IMR-90 (cell line): ENCODE measurements around the gene MMP21. TPM values are rescaled to one million over a fixed set of nuclear protein-coding genes. Genes with fewer than 3 reads are reported as not detected.

Experiments
- ATAC-seq: fragments of 200-7000 bp; cut with Tn5 transposase; 2 replicates; pipeline ENCODE4 v1.9.1; 2020; ENCODE audit warnings: low read depth, mild to moderate bottlenecking, moderate library complexity
- BruUV-seq: library from RNA; stranded (reverse); fragments of 400-500 nt; replicated peaks from 2 replicates; lab custom pipeline; 2021; lab: Mats Ljungman, UMichigan
- CTCF ChIA-PET: fragments of 300-600 bp; formaldehyde crosslinking; extraction: SDS; loops from one replicate; lab custom pipeline; 2021; ENCODE audit warnings: antibody characterized with exemption; lab: Yijun Ruan, JAX
- POLR2A ChIA-PET: fragments of 300-600 bp; sonication (Branson Sonifier 250); formaldehyde crosslinking; loops from one replicate; lab custom pipeline; 2022; ENCODE audit warnings: antibody characterized with exemption; ENCODE audit not compliant: unreplicated experiment; lab: Charles Lee
- DNase-seq: peaks from one replicate; pipeline ENCODE4 v3.0.0; 2013
- H2AFZ ChIP-seq: replicated peaks from 2 replicates; pipeline ENCODE3; 2013; ENCODE audit warnings: low read length, mild to moderate bottlenecking; ENCODE audit not compliant: poor library complexity
- H2AK5ac ChIP-seq: 2 replicates; pipeline ENCODE4 v1.6.1; 2013; ENCODE audit warnings: low read depth, low read length, inconsistent platforms
- H2AK9ac ChIP-seq: replicated peaks from 2 replicates; pipeline ENCODE3; 2013; ENCODE audit warnings: mild to moderate bottlenecking, low read depth, low read length, moderate library complexity; ENCODE audit not compliant: poor library complexity
- H2BK120ac ChIP-seq: 2 replicates; pipeline ENCODE4 v1.6.1; 2013; ENCODE audit warnings: low read depth, low read length, inconsistent platforms
- H2BK15ac ChIP-seq: 3 replicates; pipeline ENCODE4 v1.6.1; 2013; ENCODE audit warnings: low read depth, low read length, inconsistent platforms
- H2BK20ac ChIP-seq: 2 replicates; pipeline ENCODE4 v1.6.1; 2013; ENCODE audit warnings: low read depth, mild to moderate bottlenecking, inconsistent platforms, low read length, moderate library complexity
- H2BK5ac ChIP-seq: 2 replicates; pipeline ENCODE4 v1.6.1; 2013; ENCODE audit warnings: mild to moderate bottlenecking, low read depth, low read length, inconsistent platforms; ENCODE audit not compliant: poor library complexity, severe bottlenecking
- H3K14ac ChIP-seq: replicated peaks from 2 replicates; pipeline ENCODE4 v1.6.1; 2013; ENCODE audit warnings: low read depth, low read length, inconsistent platforms
- H3K18ac ChIP-seq: 2 replicates; pipeline ENCODE4 v1.6.1; 2013; ENCODE audit warnings: low read depth, low read length, control low read depth
- H3K23ac ChIP-seq: 2 replicates; pipeline ENCODE4 v1.6.1; 2013; ENCODE audit warnings: low read depth, low read length, inconsistent platforms
- H3K27ac ChIP-seq: 2 replicates; pipeline ENCODE4 v1.5.1; 2013; ENCODE audit warnings: mild to moderate bottlenecking, control low read depth, low read length; ENCODE audit not compliant: insufficient read depth
- H3K27me3 ChIP-seq: 2 replicates; pipeline ENCODE4 v1.6.1; 2013; ENCODE audit warnings: low read length; ENCODE audit not compliant: control insufficient read depth, insufficient read depth
- H3K36me3 ChIP-seq: 2 replicates; pipeline ENCODE4 v1.6.1; 2013; ENCODE audit warnings: low read length, mixed read lengths; ENCODE audit not compliant: control insufficient read depth, insufficient read depth
- H3K4ac ChIP-seq: 2 replicates; pipeline ENCODE4 v1.6.1; 2013; ENCODE audit warnings: low read depth, low read length, inconsistent platforms
- H3K4me1 ChIP-seq: 2 replicates; pipeline ENCODE4 v1.6.1; 2013; ENCODE audit warnings: low read length, mixed read lengths; ENCODE audit not compliant: control insufficient read depth, insufficient read depth
- H3K4me2 ChIP-seq: 2 replicates; pipeline ENCODE4 v1.6.1; 2013; ENCODE audit warnings: low read depth, mild to moderate bottlenecking, control low read depth, low read length, moderate library complexity
- H3K4me3 ChIP-seq: 2 replicates; pipeline ENCODE4 v1.5.1; 2013; ENCODE audit warnings: low read depth, mild to moderate bottlenecking, control low read depth, low read length, moderate library complexity; ENCODE audit not compliant: insufficient read depth
- H3K56ac ChIP-seq: 2 replicates; pipeline ENCODE4 v1.6.1; 2013; ENCODE audit warnings: low read length, inconsistent platforms; ENCODE audit not compliant: insufficient read depth; ENCODE audit errors: extremely low read depth
- H3K79me1 ChIP-seq, 2 experiments: 2 replicates each; pipeline ENCODE4 v1.6.1; 2013; ENCODE audit warnings: low read length in 2 of 2, inconsistent platforms in 1 of 2, low read depth in 1 of 2
- H3K9ac ChIP-seq: 2 replicates; pipeline ENCODE4 v1.6.1; 2013; ENCODE audit warnings: low read depth, low read length, control low read depth
- H3K9me1 ChIP-seq: 2 replicates; pipeline ENCODE4 v1.6.1; 2013; ENCODE audit warnings: low read length, inconsistent platforms; ENCODE audit not compliant: insufficient read depth
- H3K9me3 ChIP-seq: 2 replicates; pipeline ENCODE4 v1.6.1; 2013; ENCODE audit warnings: low read length; ENCODE audit not compliant: control insufficient read depth, insufficient read depth
- H4K20me1 ChIP-seq: 2 replicates; pipeline ENCODE4 v1.6.1; 2013; ENCODE audit warnings: low read length, inconsistent platforms; ENCODE audit not compliant: insufficient read depth
- H4K5ac ChIP-seq: 2 replicates; pipeline ENCODE4 v1.6.1; 2013; ENCODE audit warnings: mild to moderate bottlenecking, low read depth, low read length, control low read depth
- H4K8ac ChIP-seq, 2 experiments: 2 replicates each; pipeline ENCODE4 v1.6.1; 2013; ENCODE audit warnings: low read depth in 2 of 2, low read length in 2 of 2, control low read depth in 1 of 2, inconsistent platforms in 1 of 2
- H4K91ac ChIP-seq: 2 replicates; pipeline ENCODE4 v1.6.1; 2013; ENCODE audit warnings: low read depth, low read length, inconsistent platforms; ENCODE audit not compliant: insufficient read depth
- BHLHE40 ChIP-seq: fragments of 150-350 bp; IDR thresholded peaks from 2 replicates; pipeline ENCODE4 v1.6.1; 2016; ENCODE audit warnings: mild to moderate bottlenecking, low read depth, low read length
- CEBPB ChIP-seq: IDR thresholded peaks from 2 replicates; pipeline ENCODE4 v1.6.1; 2012; ENCODE audit warnings: low read depth, low read length, improper control_type of control experiment
- CHD1 ChIP-seq: IDR thresholded peaks from 2 replicates; pipeline ENCODE4 v1.6.1; 2012; ENCODE audit warnings: low read depth, low read length, improper control_type of control experiment
- CTCF ChIP-seq: conservative IDR thresholded peaks from 2 replicates; pipeline ENCODE4 v1.5.1; 2012; ENCODE audit warnings: mild to moderate bottlenecking, low read depth, low read length, improper control_type of control experiment
- FOS ChIP-seq: fragments of 150-350 bp; IDR thresholded peaks from 2 replicates; pipeline ENCODE4 v1.6.1; 2016; ENCODE audit warnings: low read depth, low read length
- MAFK ChIP-seq: IDR thresholded peaks from 2 replicates; pipeline ENCODE4 v1.6.1; 2012; ENCODE audit warnings: low read depth, low read length, improper control_type of control experiment
- MAZ ChIP-seq: IDR thresholded peaks from 2 replicates; pipeline ENCODE4 v1.6.1; 2012; ENCODE audit warnings: low read depth, mild to moderate bottlenecking, low read length, improper control_type of control experiment, moderate library complexity, borderline replicate concordance
- MXI1 ChIP-seq: IDR thresholded peaks from 2 replicates; pipeline ENCODE4 v1.6.1; 2012; ENCODE audit warnings: low read depth, mild to moderate bottlenecking, low read length, moderate library complexity, borderline replicate concordance
- NFE2L2 ChIP-seq: fragments of 150-350 bp; IDR thresholded peaks from 2 replicates; pipeline ENCODE4 v1.6.1; 2016; ENCODE audit warnings: low read depth, mild to moderate bottlenecking, low read length
- POLR2A ChIP-seq: IDR thresholded peaks from 2 replicates; pipeline ENCODE4 v1.6.1; 2012; ENCODE audit warnings: mild to moderate bottlenecking, low read depth, low read length
- RAD21 ChIP-seq: IDR thresholded peaks from 2 replicates; pipeline ENCODE4 v1.6.1; 2012; ENCODE audit warnings: low read length, improper control_type of control experiment
- RCOR1 ChIP-seq: IDR thresholded peaks from 2 replicates; pipeline ENCODE4 v1.6.1; 2012; ENCODE audit warnings: mild to moderate bottlenecking, low read length, improper control_type of control experiment; ENCODE audit not compliant: insufficient replicate concordance
- RFX5 ChIP-seq: IDR thresholded peaks from 2 replicates; pipeline ENCODE4 v1.8.0; 2012; ENCODE audit warnings: low read depth, mild to moderate bottlenecking, low read length, moderate library complexity
- SMC3 ChIP-seq: fragments of 150-350 bp; IDR thresholded peaks from 2 replicates; pipeline ENCODE4 v1.6.1; 2016; ENCODE audit warnings: low read depth, mild to moderate bottlenecking, antibody characterized with exemption, low read length, moderate library complexity
- WGBS, 2 experiments: methylation state at CpG; one replicate each; pipeline versions ENCODE4 v1.1.5 to v1.1.7; 2013; ENCODE audit warnings: missing lambda C conversion rate in 2 of 2; ENCODE audit not compliant: insufficient read length in 1 of 2; ENCODE audit errors: extremely low coverage in 2 of 2; 5-methylcytosine and 5-hydroxymethylcytosine counted together
- dilution Hi-C: fragments of 300-500 bp; cut with HindIII; formaldehyde crosslinking; loops from one replicate; pipeline ENCODE4 v1.14.3; 2018; ENCODE audit warnings: low sequenced_read_pairs; ENCODE audit not compliant: unreplicated experiment
- in situ Hi-C: fragments of 300-500 bp; cut with MboI; formaldehyde crosslinking; loops from 3 replicates; pipeline ENCODE4 v1.14.3; 2019; ENCODE audit warnings: low sequenced_read_pairs, inconsistent platforms, mixed read lengths
- intact Hi-C: fragments of 100-400 bp; cut with micrococcal nuclease; formaldehyde crosslinking; loops from 2 replicates; pipeline ENCODE4 v1.10.0; 2022
- polyA plus RNA-seq, 3 experiments: library from polyadenylated mRNA; depleted of rRNA; stranded (reverse); fragments of >200 nt; gene quantifications; 2 replicates each; pipeline ENCODE4 v1.2.3, GENCODE V29; 2012; ENCODE audit warnings: low replicate concordance in 1 of 3
- total RNA-seq: library from RNA; depleted of rRNA; stranded (reverse); fragments of >200 nt; gene quantifications from 2 replicates; pipeline ENCODE4 v1.2.3, GENCODE V29; 2012
- TF ChIP-seq, protein P1 (sequence below): fragments of 150-350 bp; IDR thresholded peaks from 2 replicates; pipeline ENCODE4 v1.6.1; 2016; ENCODE audit warnings: low read depth, mild to moderate bottlenecking, low read length, moderate library complexity, borderline replicate concordance
- TF ChIP-seq, protein P2 (sequence below): fragments of 150-350 bp; IDR thresholded peaks from 2 replicates; pipeline ENCODE4 v1.6.1; 2017; ENCODE audit warnings: mild to moderate bottlenecking, antibody characterized with exemption, low read length, low read depth

Gene MMP21
- total and polyA plus RNA-seq, 2 of the 4 experiments (the other 2 are of a cell fraction): not detected

GRCh38 chr10:125727436-125727835 lies 48.2 kb downstream of the MMP21 start:
- no TSS peak for BruUV-seq
- H3K18ac ChIP-seq: no peak overlapping the region
- H3K56ac ChIP-seq: no peak overlapping the region
- H2BK20ac ChIP-seq: no peak overlapping the region
- H3K4ac ChIP-seq: no peak overlapping the region
- no peak overlapping the region for H2BK120ac ChIP-seq
- H2BK5ac ChIP-seq: no peak overlapping the region
- H3K4me1 ChIP-seq: no peaks in the 10 kb centered on the region
- H3K9me1 ChIP-seq: no peaks in the 10 kb centered on the region; the same call in 1 of the 2 replicates
- H2AFZ ChIP-seq: no peak overlapping the region
- no peak overlapping the region for H4K8ac ChIP-seq
- ChIA-PET CTCF (no interaction called here), POLR2A (no interaction called here)
- H2AK5ac ChIP-seq: no peak overlapping the region
- no peak overlapping the region for H2BK15ac ChIP-seq
- no peaks in the 10 kb centered on the region for H4K20me1 ChIP-seq
- H4K91ac ChIP-seq: no peak overlapping the region
- no peak overlapping the region for H3K9ac ChIP-seq
- WGBS, 2 experiments: no CpG with 5 or more reads among the region's 3 CpGs
- H3K4me3 ChIP-seq: no peak overlapping the region
- no peaks in the 10 kb centered on the region; a peak in 1 of 4 replicates for H3K79me1 ChIP-seq
- no peak overlapping the region for H2AK9ac ChIP-seq
- in situ Hi-C loops (loop anchor here (25.0 kb wide), 1 partner anchor 915 kb away; the partner anchor contains the start of gene ABRAXAS2), dilution Hi-C loops (no loop called here), intact Hi-C loops (no loop called here)
- H3K4me2 ChIP-seq: no peak overlapping the region
- no peak overlapping the region for H4K5ac ChIP-seq
- TF ChIP-seq MAFK (no peak), MXI1 (no peak), SMC3 (no peak), RCOR1 (no peak), CHD1 (no peak), BHLHE40 (no peak), FOS (no peak), NFE2L2 (no peak), POLR2A (no peak), CTCF (no peak), MAZ (no peak), RFX5 (no peak), RAD21 (no peak), CEBPB (no peak)
- TF ChIP-seq, protein P1, sequence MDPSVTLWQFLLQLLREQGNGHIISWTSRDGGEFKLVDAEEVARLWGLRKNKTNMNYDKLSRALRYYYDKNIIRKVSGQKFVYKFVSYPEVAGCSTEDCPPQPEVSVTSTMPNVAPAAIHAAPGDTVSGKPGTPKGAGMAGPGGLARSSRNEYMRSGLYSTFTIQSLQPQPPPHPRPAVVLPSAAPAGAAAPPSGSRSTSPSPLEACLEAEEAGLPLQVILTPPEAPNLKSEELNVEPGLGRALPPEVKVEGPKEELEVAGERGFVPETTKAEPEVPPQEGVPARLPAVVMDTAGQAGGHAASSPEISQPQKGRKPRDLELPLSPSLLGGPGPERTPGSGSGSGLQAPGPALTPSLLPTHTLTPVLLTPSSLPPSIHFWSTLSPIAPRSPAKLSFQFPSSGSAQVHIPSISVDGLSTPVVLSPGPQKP: no peak
- TF ChIP-seq, protein P2, sequence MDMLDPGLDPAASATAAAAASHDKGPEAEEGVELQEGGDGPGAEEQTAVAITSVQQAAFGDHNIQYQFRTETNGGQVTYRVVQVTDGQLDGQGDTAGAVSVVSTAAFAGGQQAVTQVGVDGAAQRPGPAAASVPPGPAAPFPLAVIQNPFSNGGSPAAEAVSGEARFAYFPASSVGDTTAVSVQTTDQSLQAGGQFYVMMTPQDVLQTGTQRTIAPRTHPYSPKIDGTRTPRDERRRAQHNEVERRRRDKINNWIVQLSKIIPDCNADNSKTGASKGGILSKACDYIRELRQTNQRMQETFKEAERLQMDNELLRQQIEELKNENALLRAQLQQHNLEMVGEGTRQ: no peak
- no peaks in the 10 kb centered on the region for H3K9me3 ChIP-seq
- no peak for DNase-seq
- peaks cover 39% of the 10 kb centered on the region for H3K36me3 ChIP-seq
- no peak overlapping the region for H3K27ac ChIP-seq
- H3K14ac ChIP-seq: no peak overlapping the region
- no peaks in the 10 kb centered on the region for H3K27me3 ChIP-seq
- no peak overlapping the region for H3K23ac ChIP-seq
- no peak for ATAC-seq
